ENCODE data around the gene OR6S1.

Gene OR6S1

GRCh38 chr14:20682435-20683124 is 41.1 kb upstream of the OR6S1 start (continued):
- TF ChIP-seq ZNF169 (tag by site-specific recombination; IDR thresholded peaks at IDR 0.05) (no peak), ZNF660 (tag by site-specific recombination; IDR thresholded peaks at IDR 0.05) (no peak), ZNF514 (tag by site-specific recombination; IDR thresholded peaks at IDR 0.05) (no peak), PATZ1 (tag by site-specific recombination; IDR thresholded peaks at IDR 0.05) (peak; percentile 91), ZNF423 (tag by site-specific recombination; IDR thresholded peaks at IDR 0.05) (no peak), PRDM1 (tag by site-specific recombination; IDR thresholded peaks at IDR 0.05) (no peak), ZNF664 (tag by site-specific recombination; IDR thresholded peaks at IDR 0.05) (no peak), ZBTB21 (tag by site-specific recombination; IDR thresholded peaks at IDR 0.05) (peak; percentile 11; the same call in 1 of the 2 replicates), ZNF214 (tag by site-specific recombination; IDR thresholded peaks at IDR 0.05; ENCODE audit: borderline replicate concordance) (no peak), ZBTB8A (tag by site-specific recombination; IDR thresholded peaks at IDR 0.05) (peak; percentile 89), ZNF571 (tag by site-specific recombination; IDR thresholded peaks at IDR 0.05) (no peak), ZNF324 (tag by site-specific recombination; IDR thresholded peaks at IDR 0.05) (no peak), ZFP41 (tag by site-specific recombination; IDR thresholded peaks at IDR 0.05; ENCODE audit: borderline replicate concordance) (no peak), ZNF26 (tag by site-specific recombination; IDR thresholded peaks at IDR 0.05) (no peak), ZNF175 (tag by site-specific recombination; IDR thresholded peaks at IDR 0.05) (no peak), ZNF747 (tag by site-specific recombination; IDR thresholded peaks at IDR 0.05) (no peak), ZNF362 (tag by site-specific recombination; IDR thresholded peaks at IDR 0.05) (no peak), ZSCAN5A (tag by site-specific recombination; IDR thresholded peaks at IDR 0.05) (no peak), ZEB2 (tag by site-specific recombination; IDR thresholded peaks at IDR 0.05) (peak; percentile 20), ZSCAN16 (tag by site-specific recombination; IDR thresholded peaks at IDR 0.05) (no peak), ZNF335 (tag by site-specific recombination; conservative IDR thresholded peaks at IDR 0.05) (peak; percentile 93), ZNF837 (tag by site-specific recombination; IDR thresholded peaks at IDR 0.05) (no peak), GLI2 (tag by site-specific recombination; IDR thresholded peaks at IDR 0.05; ENCODE audit: borderline replicate concordance, low read depth) (no peak), BCL11B (tag by site-specific recombination; IDR thresholded peaks at IDR 0.05; ENCODE audit: low read depth) (no peak), ZNF2 (tag by site-specific recombination; IDR thresholded peaks at IDR 0.05) (no peak), GLI4 (tag by site-specific recombination; IDR thresholded peaks at IDR 0.05) (no peak), PBX3 (CRISPR knock-in tag; IDR thresholded peaks at IDR 0.05) (peak; percentile 28; the same call in 1 of the 2 replicates), ZNF561 (tag by site-specific recombination; IDR thresholded peaks at IDR 0.05; ENCODE audit: borderline replicate concordance) (no peak), ZNF501 (tag by site-specific recombination; IDR thresholded peaks at IDR 0.05) (peak; percentile 77; the same call in 1 of the 2 replicates), ZNF292 (tag by site-specific recombination; IDR thresholded peaks at IDR 0.05; ENCODE audit: borderline replicate concordance, low read depth) (no peak), ZBTB20 (tag by site-specific recombination; IDR thresholded peaks at IDR 0.05) (peak; percentile 97), GLIS1 (tag by site-specific recombination; IDR thresholded peaks at IDR 0.05) (peak; percentile 70)

All from HEK293 (cell line).